A549 treated with CORT108297 at 1 μM for 4 hours (cell line): ENCODE data around the gene CD8B2. TPM values are rescaled to one million over a fixed set of nuclear protein-coding genes. Genes with fewer than 3 reads are reported as not detected.

Source experiments
- total RNA-seq: library from RNA; stranded (reverse); fragments of 200-300 nt; extraction: Qiagen RNA extraction; gene quantifications from 5 replicates; pipeline ENCODE4 v1.2.3, GENCODE V29; 2022

CD8B2 gene
- not detected in 5 replicates for total RNA-seq

GRCh38 chr2:106486551-106487385 is at the start of gene CD8B2:
TSS of gene CD8B2 (plus strand) at chr2:106487364. CDS start at chr2:106487427, 63 bp downstream.

DNA sequence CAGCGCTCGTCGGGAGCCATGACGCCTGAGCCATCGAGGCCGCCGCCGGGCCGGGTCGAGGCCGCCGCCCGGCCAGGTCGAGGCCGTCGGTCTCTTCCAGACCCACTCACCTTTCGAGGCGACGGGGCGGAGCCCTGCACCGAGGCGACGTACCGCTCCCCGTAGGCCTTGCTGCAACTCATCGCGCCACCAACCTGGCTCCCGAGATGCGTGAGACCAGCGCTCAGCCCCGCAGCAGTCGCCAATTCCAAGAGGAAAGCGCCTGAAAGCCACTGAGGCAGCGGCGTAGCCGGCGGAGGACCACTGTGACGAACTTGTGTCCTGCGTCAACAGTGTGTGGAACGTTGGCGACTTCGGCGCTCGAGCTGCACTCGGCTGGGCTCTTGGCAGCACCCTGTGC is 19.1 kb upstream of the CD8B2 start, which contains the start of gene RGPD3:
RGPD3 (minus strand) TSS at position 307 of the 400 bp plus-strand sequence; CDS start at position 182, 125 bp downstream.

Other genes with a start within 250 kb of the CD8B2 start
- 0.12 to 0.20 TPM (median 0.16 TPM) in 5 replicates for gene RGPD3, start 19.0 kb upstream of the CD8B2 start, total RNA-seq